Neuronal stem cell (in vitro differentiated cells): ENCODE measurements around the gene NOTO.

Experiments
- DNase-seq: peaks from one replicate; pipeline ENCODE4 v3.0.0-alpha.2; 2013; ENCODE audit warnings: low spot score
- H2AFZ ChIP-seq: one replicate; pipeline ENCODE4 v1.6.1; 2013; ENCODE audit warnings: mild to moderate bottlenecking, low read length, inconsistent platforms
- H2AK5ac ChIP-seq: 2 replicates; pipeline ENCODE4 v1.6.1; 2013; ENCODE audit warnings: low read depth, mild to moderate bottlenecking, inconsistent platforms, low read length, moderate library complexity, mixed read lengths
- H2BK120ac ChIP-seq: 2 replicates; pipeline ENCODE4 v1.6.1; 2013; ENCODE audit warnings: low read depth, mild to moderate bottlenecking, inconsistent platforms, low read length, moderate library complexity, mixed read lengths
- H2BK12ac ChIP-seq: one replicate; pipeline ENCODE4 v1.6.1; 2013; ENCODE audit warnings: low read length, inconsistent platforms
- H2BK15ac ChIP-seq: 2 replicates; pipeline ENCODE4 v1.6.1; 2013; ENCODE audit warnings: mild to moderate bottlenecking, low read length, inconsistent platforms, mixed read lengths
- H2BK5ac ChIP-seq: one replicate; pipeline ENCODE4 v1.6.1; 2013; ENCODE audit warnings: inconsistent platforms, mild to moderate bottlenecking, low read length, moderate library complexity
- H3K14ac ChIP-seq: one replicate; pipeline ENCODE4 v1.6.1; 2013; ENCODE audit warnings: low read length, inconsistent platforms
- H3K18ac ChIP-seq: 2 replicates; pipeline ENCODE4 v1.6.1; 2013; ENCODE audit warnings: low read length, inconsistent platforms
- H3K23ac ChIP-seq: 2 replicates; pipeline ENCODE4 v1.6.1; 2013; ENCODE audit warnings: low read depth, mild to moderate bottlenecking, mixed read lengths, low read length, inconsistent platforms; ENCODE audit not compliant: poor library complexity
- H3K27ac ChIP-seq: replicated peaks from 3 replicates; pipeline ENCODE4 v1.5.1; 2013; ENCODE audit warnings: low read length, inconsistent platforms
- H3K27me3 ChIP-seq, 3 experiments: 2 replicates each; pipeline ENCODE4 v1.6.1; 2013; ENCODE audit warnings: low read length in 3 of 3, mild to moderate bottlenecking in 2 of 3, inconsistent platforms in 1 of 3, low read depth in 1 of 3, mixed read lengths in 1 of 3, moderate library complexity in 1 of 3; ENCODE audit not compliant: control insufficient read depth in 3 of 3, insufficient read depth in 3 of 3
- H3K36me3 ChIP-seq, 2 donors: replicated peaks in 1 of 2; 2 replicates each; pipeline ENCODE4 v1.6.1; 2013; ENCODE audit warnings: low read length in 2 of 2; ENCODE audit not compliant: control insufficient read depth in 2 of 2, insufficient read depth in 2 of 2
- H3K4ac ChIP-seq: 2 replicates; pipeline ENCODE4 v1.6.1; 2013; ENCODE audit warnings: inconsistent platforms, mild to moderate bottlenecking, low read length, moderate library complexity
- H3K4me1 ChIP-seq, 2 donors: 1 replicate in 1 of 2; 2 replicates in 1 of 2; pipeline ENCODE4 v1.6.1; 2013; ENCODE audit warnings: low read length in 2 of 2, low read depth in 1 of 2; ENCODE audit not compliant: control insufficient read depth in 2 of 2, insufficient read depth in 1 of 2
- H3K4me2 ChIP-seq: one replicate; pipeline ENCODE4 v1.6.1; 2013; ENCODE audit warnings: mild to moderate bottlenecking, low read length, inconsistent platforms; ENCODE audit not compliant: insufficient read depth, poor library complexity, severe bottlenecking
- H3K4me3 ChIP-seq, 2 donors: 2 replicates each; pipeline ENCODE4 v1.5.1; 2013; ENCODE audit warnings: low read length in 2 of 2, mild to moderate bottlenecking in 2 of 2, inconsistent platforms in 1 of 2, moderate library complexity in 1 of 2
- H3K79me1 ChIP-seq: one replicate; pipeline ENCODE4 v1.6.1; 2013; ENCODE audit warnings: low read depth, mild to moderate bottlenecking, inconsistent platforms, low read length, moderate library complexity
- H3K9ac ChIP-seq: one replicate; pipeline ENCODE4 v1.6.1; 2013; ENCODE audit warnings: mild to moderate bottlenecking, low read depth, low read length, inconsistent platforms; ENCODE audit not compliant: poor library complexity
- H3K9me3 ChIP-seq, 2 donors: replicated peaks in 1 of 2; 2 replicates each; pipeline versions ENCODE3 to v1.6.1; 2013; ENCODE audit warnings: low read length in 2 of 2, mild to moderate bottlenecking in 2 of 2, inconsistent platforms in 1 of 2, low read depth in 1 of 2, mixed read lengths in 1 of 2, moderate library complexity in 1 of 2; ENCODE audit not compliant: control insufficient read depth in 2 of 2, insufficient read depth in 1 of 2
- H4K8ac ChIP-seq: one replicate; pipeline ENCODE4 v1.6.1; 2013; ENCODE audit warnings: low read depth, mild to moderate bottlenecking, inconsistent platforms, low read length, moderate library complexity
- H4K91ac ChIP-seq: one replicate; pipeline ENCODE4 v1.6.1; 2013; ENCODE audit warnings: low read length, low read depth, mild to moderate bottlenecking, inconsistent platforms; ENCODE audit not compliant: poor library complexity
- WGBS, 2 donors: extraction: QIAGEN DNeasy Blood & Tissue Kit; methylation state at CpG; one replicate each; pipeline ENCODE4 v1.1.7; 2013; ENCODE audit warnings: missing lambda C conversion rate in 2 of 2, mixed read lengths in 1 of 2; ENCODE audit not compliant: insufficient read length in 2 of 2, insufficient replicate concordance in 1 of 2; ENCODE audit errors: extremely low coverage in 2 of 2; 5-methylcytosine and 5-hydroxymethylcytosine counted together

NOTO gene

GRCh38 chr2:73174941-73175662 lies 27.3 kb upstream of the NOTO start:
- H3K36me3 ChIP-seq: no peaks in the 10 kb centered on the region
- peak overlapping the region; percentile 89 for H3K18ac ChIP-seq
- H2AK5ac ChIP-seq: no peak overlapping the region
- H3K9me3 ChIP-seq: no peaks in the 10 kb centered on the region
- no peak overlapping the region for H3K27ac ChIP-seq
- DNase-seq: no peak
- peak overlapping the region in 1 of 2 donors; percentile 72 for H3K4me3 ChIP-seq
- H2BK12ac ChIP-seq: no peak overlapping the region
- peak overlapping the region; percentile 98 for H2AFZ ChIP-seq
- no peak overlapping the region for H3K4ac ChIP-seq
- H3K4me2 ChIP-seq: peak overlapping the region; percentile 84
- H3K79me1 ChIP-seq: peaks cover 2% of the 10 kb centered on the region
- peak overlapping the region; percentile 73 for H3K23ac ChIP-seq
- peak overlapping the region; percentile 27 for H2BK15ac ChIP-seq
- no peak overlapping the region for H2BK120ac ChIP-seq
- no peak overlapping the region for H4K8ac ChIP-seq
- peaks cover 16% of the 10 kb centered on the region in 2 donors for H3K4me1 ChIP-seq
- H3K14ac ChIP-seq: no peak overlapping the region
- WGBS, 2 donors: no CpG with 5 or more reads among the region's 25 CpGs
- peaks cover 16 to 74% (median 54%) of the 10 kb centered on the region in 3 experiments for H3K27me3 ChIP-seq
- H2BK5ac ChIP-seq: peak overlapping the region; percentile 54
- no peak overlapping the region for H4K91ac ChIP-seq
- no peak overlapping the region for H3K9ac ChIP-seq

DNA sequence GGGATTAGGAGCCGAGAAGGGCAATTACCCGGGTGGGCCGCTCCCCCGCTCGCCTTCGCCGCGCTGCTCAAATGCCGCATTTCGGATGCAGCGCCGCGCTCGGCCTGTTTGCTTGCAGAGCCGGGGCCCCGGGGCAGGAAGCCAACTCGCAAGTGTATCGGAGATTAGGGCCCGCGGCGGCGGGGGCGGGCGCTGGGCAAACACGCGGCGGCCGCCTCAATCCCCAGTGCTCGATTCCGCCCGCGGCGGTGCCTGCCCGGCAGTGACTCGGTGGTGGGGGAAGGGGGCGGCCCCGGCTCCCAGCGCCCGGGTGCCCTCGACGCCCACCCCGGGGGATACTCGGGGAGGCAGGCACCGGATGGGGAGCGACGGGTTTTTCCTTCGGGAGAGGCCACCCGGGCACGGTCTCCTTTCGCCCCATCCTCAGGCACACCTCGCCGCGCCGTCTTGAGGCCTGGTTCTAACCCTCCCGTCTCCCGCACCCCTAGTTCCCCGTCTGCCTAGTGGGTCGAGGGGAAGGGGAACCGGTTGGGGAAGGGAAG lies 26.6 kb upstream of the NOTO start:
- DNase-seq: peak; percentile 54
- peak overlapping the region; percentile 90 for H3K18ac ChIP-seq
- H2AFZ ChIP-seq: peak overlapping the region; percentile 98
- H3K14ac ChIP-seq: no peak overlapping the region
- H3K4me3 ChIP-seq: peak overlapping the region in 1 of 2 donors; percentile 72
- no peak overlapping the region for H3K9ac ChIP-seq
- H3K9me3 ChIP-seq: no peaks in the 10 kb centered on the region
- H4K91ac ChIP-seq: no peak overlapping the region
- H4K8ac ChIP-seq: no peak overlapping the region
- H3K4ac ChIP-seq: no peak overlapping the region
- peak overlapping the region; percentile 71 for H3K23ac ChIP-seq
- H3K27ac ChIP-seq: no peak overlapping the region
- H2BK5ac ChIP-seq: peak overlapping the region; percentile 54
- peak overlapping the region; percentile 83 for H2BK15ac ChIP-seq
- peak overlapping the region; percentile 83 for H2AK5ac ChIP-seq
- H2BK120ac ChIP-seq: no peak overlapping the region
- H2BK12ac ChIP-seq: no peak overlapping the region
- no CpG with 5 or more reads among the region's 59 CpGs for WGBS, 2 donors
- peak overlapping the region; percentile 84 for H3K4me2 ChIP-seq
- no peaks in the 10 kb centered on the region for H3K36me3 ChIP-seq
- peaks cover 16% of the 10 kb centered on the region in 2 donors for H3K4me1 ChIP-seq
- peaks cover 16 to 74% (median 54%) of the 10 kb centered on the region in 3 experiments for H3K27me3 ChIP-seq
- H3K79me1 ChIP-seq: peaks cover 2% of the 10 kb centered on the region

DNA sequence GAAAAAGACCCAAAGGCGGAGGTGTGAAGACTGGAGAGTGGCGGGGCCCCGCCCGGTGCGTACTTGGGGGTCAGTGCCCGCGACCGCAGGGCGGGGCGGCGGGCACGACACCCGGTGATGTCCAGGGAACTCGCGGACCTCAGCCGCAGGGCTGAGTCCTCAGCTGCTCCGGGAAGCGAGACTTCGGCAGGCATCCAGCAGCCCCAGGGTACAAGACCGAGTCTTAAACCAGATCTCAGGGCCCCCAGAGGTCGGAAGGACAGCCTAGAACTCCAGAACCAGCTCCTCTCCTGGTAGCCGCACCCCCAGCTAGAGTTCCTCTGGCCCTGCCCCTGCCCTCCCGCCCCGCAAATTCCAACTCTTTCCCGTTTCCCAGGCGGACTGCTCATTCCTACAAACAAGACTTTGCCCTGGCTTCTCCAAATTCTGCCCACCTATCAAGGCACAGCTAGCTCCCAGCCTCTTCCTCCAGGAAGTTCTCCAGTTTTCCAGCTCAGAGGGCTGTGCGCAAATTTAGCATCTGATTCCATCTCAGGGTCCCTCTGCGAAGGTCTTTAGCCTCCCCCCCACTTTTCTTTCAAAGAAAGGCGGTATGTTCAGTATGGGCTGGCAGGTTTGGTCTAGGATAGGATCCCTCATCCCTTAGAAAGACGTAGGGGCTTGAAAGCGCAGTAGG lies 26.0 kb upstream of the NOTO start:
- Histone ChIP-seq H4K8ac (no peak overlapping the region), H3K4me2 (peak overlapping the region; percentile 92), H3K9me3 (no peaks in the 10 kb centered on the region), H2BK12ac (no peak overlapping the region), H4K91ac (no peak overlapping the region), H3K4me3 (peak overlapping the region; percentile 52 to 72), H3K79me1 (peaks cover 2% of the 10 kb centered on the region), H3K36me3 (no peaks in the 10 kb centered on the region), H3K23ac (peak overlapping the region; percentile 71), H3K4me1 (peaks cover 16% of the 10 kb centered on the region in 2 donors), H3K27me3 (peaks cover 16 to 74% (median 54%) of the 10 kb centered on the region in 3 experiments), H2BK120ac (no peak overlapping the region), H3K14ac (no peak overlapping the region), H2AFZ (peak overlapping the region; percentile 98), H2AK5ac (peak overlapping the region; percentile 83), H2BK15ac (peak overlapping the region; percentile 83), H3K9ac (no peak overlapping the region), H2BK5ac (peak overlapping the region; percentile 36), H3K27ac (no peak overlapping the region), H3K18ac (peak overlapping the region; percentile 90), H3K4ac (no peak overlapping the region)
- DNase-seq: no peak
- no CpG with 5 or more reads among the region's 31 CpGs for WGBS, 2 donors
